HEK293 (cell line): ENCODE data around the gene PDK1.
A peak's percentile ranks its signal among the peaks of the same experiment; 100 is the strongest.

Experiments
- CTCF ChIA-PET: fragments of 350-600 bp; formaldehyde crosslinking; extraction: SDS; loops from one replicate; lab custom pipeline; 2021; ENCODE audit warnings: antibody characterized with exemption; lab: Yijun Ruan, JAX
- POLR2A ChIA-PET: fragments of 300-600 bp; formaldehyde crosslinking; extraction: SDS; loops from one replicate; lab custom pipeline; 2020; ENCODE audit warnings: antibody characterized with exemption, inconsistent platforms; lab: Yijun Ruan, JAX
- H3K27ac ChIP-seq: fragments of 200-500 bp; sonication (Bioruptor generic); 2 replicates; pipeline ENCODE4 v1.5.1; 2014; ENCODE audit warnings: low read depth, low read length, control low read depth, inconsistent platforms; ENCODE audit errors: extremely low read depth
- H3K36me3 ChIP-seq, 2 experiments: fragments of 200-500 bp in 1 of 2; sonication (Bioruptor generic) in 1 of 2; 1 replicate in 1 of 2; 2 replicates in 1 of 2; pipeline ENCODE4 v1.5.1; 2014 to 2017; ENCODE audit warnings: inconsistent platforms in 2 of 2, low read length in 2 of 2; ENCODE audit not compliant: control insufficient read depth in 2 of 2, insufficient read depth in 1 of 2
- H3K4me1 ChIP-seq: fragments of 200-500 bp; sonication (Bioruptor generic); 2 replicates; pipeline ENCODE4 v1.5.1; 2014; ENCODE audit warnings: mild to moderate bottlenecking, low read length, inconsistent platforms; ENCODE audit not compliant: control insufficient read depth, insufficient read depth
- H3K4me3 ChIP-seq: 2 replicates; pipeline ENCODE4 v1.5.1; 2011; ENCODE audit warnings: low read depth, mild to moderate bottlenecking, control low read depth, low read length, moderate library complexity
- H3K9me3 ChIP-seq: fragments of 200-500 bp; sonication (Bioruptor generic); 2 replicates; pipeline ENCODE4 v1.5.1; 2014; ENCODE audit warnings: low read depth, low read length, inconsistent platforms; ENCODE audit not compliant: control insufficient read depth, insufficient read depth
- GLIS1 ChIP-seq: fragments of 450-650 bp; formaldehyde crosslinking; IDR thresholded peaks from 2 replicates; pipeline ENCODE4 v1.5.1; 2016; ENCODE audit warnings: missing biosample characterization, missing genetic modification characterization
- GLIS2 ChIP-seq: fragments of 450-650 bp; formaldehyde crosslinking; IDR thresholded peaks from 2 replicates; pipeline ENCODE4 v1.5.1; 2016; ENCODE audit warnings: missing biosample characterization, missing genetic modification characterization
- KLF9 ChIP-seq: fragments of 450-650 bp; formaldehyde crosslinking; IDR thresholded peaks from 2 replicates; pipeline ENCODE4 v1.5.1; 2016; ENCODE audit warnings: missing biosample characterization, missing genetic modification characterization, low read depth
- MEIS1 ChIP-seq: sonication (generic); formaldehyde crosslinking; IDR thresholded peaks from 2 replicates; pipeline ENCODE4 v1.8.1; 2022; ENCODE audit warnings: missing genetic modification reagents, mild to moderate bottlenecking, borderline replicate concordance
- REPIN1 ChIP-seq: fragments of 450-650 bp; formaldehyde crosslinking; IDR thresholded peaks from 2 replicates; pipeline ENCODE4 v1.5.1; 2017; ENCODE audit warnings: missing biosample characterization, missing genetic modification characterization, low read depth
- SCRT2 ChIP-seq: fragments of 450-650 bp; formaldehyde crosslinking; IDR thresholded peaks from 2 replicates; pipeline ENCODE4 v1.5.1; 2016; ENCODE audit warnings: missing biosample characterization, missing genetic modification characterization
- SP3 ChIP-seq: fragments of 450-650 bp; formaldehyde crosslinking; IDR thresholded peaks from 2 replicates; pipeline ENCODE4 v1.5.1; 2016; ENCODE audit warnings: missing biosample characterization, missing genetic modification characterization
- SP7 ChIP-seq: fragments of 450-650 bp; formaldehyde crosslinking; IDR thresholded peaks from 2 replicates; pipeline ENCODE4 v1.5.1; 2016; ENCODE audit warnings: missing biosample characterization, missing genetic modification characterization
- ZIC2 ChIP-seq: fragments of 450-650 bp; formaldehyde crosslinking; IDR thresholded peaks from 2 replicates; pipeline ENCODE4 v1.5.1; 2016; ENCODE audit warnings: missing biosample characterization, missing genetic modification characterization
- ZNF121 ChIP-seq: fragments of 450-650 bp; formaldehyde crosslinking; IDR thresholded peaks from 2 replicates; pipeline ENCODE4 v1.5.1; 2016; ENCODE audit warnings: missing biosample characterization, missing genetic modification characterization
- ZNF146 ChIP-seq: fragments of 450-650 bp; formaldehyde crosslinking; IDR thresholded peaks from 2 replicates; pipeline ENCODE4 v1.5.1; 2016; ENCODE audit warnings: missing biosample characterization, missing genetic modification characterization
- ZNF24 ChIP-seq: fragments of 450-650 bp; formaldehyde crosslinking; IDR thresholded peaks from 2 replicates; pipeline ENCODE4 v1.5.1; 2016; ENCODE audit warnings: missing biosample characterization, missing genetic modification characterization
- ZNF248 ChIP-seq: fragments of 450-650 bp; formaldehyde crosslinking; IDR thresholded peaks from 2 replicates; pipeline ENCODE4 v1.5.1; 2017; ENCODE audit warnings: missing biosample characterization, missing genetic modification characterization
- ZNF596 ChIP-seq: fragments of 450-650 bp; IDR thresholded peaks from 2 replicates; pipeline ENCODE4 v1.5.0; 2018; ENCODE audit warnings: missing biosample characterization, mild to moderate bottlenecking, missing genetic modification characterization, moderate library complexity
- ZNF610 ChIP-seq: fragments of 450-650 bp; formaldehyde crosslinking; IDR thresholded peaks from 2 replicates; pipeline ENCODE4 v1.5.1; 2016; ENCODE audit warnings: missing biosample characterization, missing genetic modification characterization, borderline replicate concordance
- ZNF624 ChIP-seq: fragments of 450-650 bp; formaldehyde crosslinking; IDR thresholded peaks from 2 replicates; pipeline ENCODE4 v1.5.1; 2017; ENCODE audit warnings: missing biosample characterization, missing genetic modification characterization
- ZNF654 ChIP-seq: fragments of 450-650 bp; formaldehyde crosslinking; IDR thresholded peaks from 2 replicates; pipeline ENCODE4 v1.5.1; 2016; ENCODE audit warnings: low read depth, missing biosample characterization, missing genetic modification characterization
- ZNF776 ChIP-seq: fragments of 450-650 bp; formaldehyde crosslinking; IDR thresholded peaks from 2 replicates; pipeline ENCODE4 v1.5.0; 2017; ENCODE audit warnings: missing biosample characterization, missing genetic modification characterization, borderline replicate concordance
- ZNF777 ChIP-seq: fragments of 450-650 bp; formaldehyde crosslinking; IDR thresholded peaks from 2 replicates; pipeline ENCODE4 v1.5.1; 2017; ENCODE audit warnings: missing biosample characterization, missing genetic modification characterization, borderline replicate concordance
- ZNF791 ChIP-seq: fragments of 450-650 bp; formaldehyde crosslinking; IDR thresholded peaks from 2 replicates; pipeline ENCODE4 v1.5.1; 2016; ENCODE audit warnings: missing biosample characterization, missing genetic modification characterization
- ZNF843 ChIP-seq: fragments of 450-650 bp; formaldehyde crosslinking; IDR thresholded peaks from 2 replicates; pipeline ENCODE4 v1.5.1; 2016; ENCODE audit warnings: missing biosample characterization, missing genetic modification characterization
- TF ChIP-seq, protein P1 (sequence below): fragments of 450-650 bp; formaldehyde crosslinking; IDR thresholded peaks from 2 replicates; pipeline ENCODE4 v1.5.1; 2016; ENCODE audit warnings: missing biosample characterization, missing genetic modification characterization
- TF ChIP-seq, protein P2 (sequence below): fragments of 450-650 bp; formaldehyde crosslinking; IDR thresholded peaks from 2 replicates; pipeline ENCODE4 v1.5.1; 2016; ENCODE audit warnings: missing biosample characterization, missing genetic modification characterization
- TF ChIP-seq, protein P3 (sequence below): fragments of 450-650 bp; formaldehyde crosslinking; conservative IDR thresholded peaks from 2 replicates; pipeline ENCODE4 v1.5.1; 2016; ENCODE audit warnings: low read depth, missing biosample characterization, missing genetic modification characterization
- TF ChIP-seq, protein P4 (sequence below): fragments of 450-650 bp; formaldehyde crosslinking; IDR thresholded peaks from 2 replicates; pipeline ENCODE4 v1.5.1; 2016; ENCODE audit warnings: missing biosample characterization, missing genetic modification characterization
- TF ChIP-seq, protein P5 (sequence below): fragments of 450-650 bp; formaldehyde crosslinking; IDR thresholded peaks from 2 replicates; pipeline ENCODE4 v1.5.1; 2016; ENCODE audit warnings: missing biosample characterization, missing genetic modification characterization

Gene PDK1

DNA sequence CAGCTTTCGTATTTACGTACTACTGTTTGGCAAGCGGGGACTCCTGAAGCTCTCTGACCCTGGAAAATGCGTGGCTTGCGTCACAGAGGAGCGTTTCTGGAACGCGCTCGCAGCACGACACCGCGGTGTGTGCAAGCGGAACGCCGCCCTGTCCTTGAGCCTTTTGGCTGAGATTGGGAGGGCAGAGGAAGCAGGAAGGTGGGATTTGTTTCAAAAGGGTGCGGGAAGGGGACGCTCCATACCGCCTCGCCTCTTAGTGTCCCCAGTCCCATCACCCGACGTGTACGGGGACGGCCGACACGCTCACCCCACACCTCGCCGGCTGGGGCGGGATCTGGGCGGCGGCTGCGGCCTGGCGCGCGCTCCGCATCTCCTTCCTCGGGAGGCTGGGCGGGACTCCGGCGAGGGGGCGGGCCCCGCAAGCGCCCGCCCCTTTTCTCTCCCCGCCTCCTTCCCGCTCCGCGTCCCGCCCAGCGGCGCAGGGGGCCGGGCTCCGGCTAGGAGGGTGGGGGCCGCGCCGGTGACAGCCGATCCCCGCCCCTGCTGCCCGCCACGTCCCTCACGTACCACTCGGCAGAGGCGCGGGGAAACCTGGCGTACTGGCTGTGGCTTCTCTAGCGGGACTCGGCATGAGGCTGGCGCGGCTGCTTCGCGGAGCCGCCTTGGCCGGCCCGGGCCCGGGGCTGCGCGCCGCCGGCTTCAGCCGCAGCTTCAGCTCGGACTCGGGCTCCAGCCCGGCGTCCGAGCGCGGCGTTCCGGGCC, at the start of gene PDK1:
Gene PDK1 (plus strand): TSS at position 569 of the 762 bp plus-strand sequence. CDS start 61 bp downstream, at position 630.
- ChIA-PET POLR2A (interaction anchor here (0.6 to 2.0 kb wide), 3 partner anchors 10 to 1627 kb away, joined by 3 to 7 read pairs (median 3); partner anchors contain the start of gene GORASP2), CTCF (interaction anchor here (0.9 kb wide), 1 partner anchor 155 kb away, joined by 3 read pairs; no protein-coding TSS in a partner anchor)
- Histone ChIP-seq H3K27ac (peak within 1 kb of the TSS; percentile 94), H3K36me3 (peaks cover 6 to 8% of the 10 kb centered on the region in 2 experiments; a peak in 2 of 3 replicates), H3K4me3 (peak within 1 kb of the TSS; percentile 85), H3K4me1 (no peaks in the 10 kb centered on the region), H3K9me3 (no peaks in the 10 kb centered on the region)
- TF ChIP-seq ZNF654 (tag by site-specific recombination) (no peak), ZNF777 (tag by site-specific recombination) (peak; percentile 91; the same call in 1 of the 2 replicates), ZNF624 (no peak), ZNF24 (peak; percentile 65; the same call in 1 of the 2 replicates), ZNF121 (tag by site-specific recombination) (0 out of 2 replicates have a peak, but pooled peaks have one; percentile 26), ZNF146 (0 out of 2 replicates have a peak, but pooled peaks have one; percentile 29), SCRT2 (tag by site-specific recombination) (no peak), ZNF791 (tag by site-specific recombination) (no peak), ZNF610 (tag by site-specific recombination) (peak; percentile 87), REPIN1 (peak; percentile 53; the same call in 1 of the 2 replicates), ZIC2 (tag by site-specific recombination) (peak; percentile 58), ZNF776 (tag by site-specific recombination) (no peak), ZNF843 (tag by site-specific recombination) (peak; percentile 68; the same call in 1 of the 2 replicates), SP7 (peak; percentile 71), GLIS1 (peak; percentile 70), SP3 (tag by site-specific recombination) (peak; percentile 85), GLIS2 (tag by site-specific recombination) (peak; percentile 62), MEIS1 (CRISPR knock-in tag) (no peak), KLF9 (peak; percentile 59; the same call in 1 of the 2 replicates), ZNF248 (tag by site-specific recombination) (no peak), ZNF596 (tag by site-specific recombination) (0 out of 2 replicates have a peak, but pooled peaks have one; percentile 28)
- TF ChIP-seq, protein P1, sequence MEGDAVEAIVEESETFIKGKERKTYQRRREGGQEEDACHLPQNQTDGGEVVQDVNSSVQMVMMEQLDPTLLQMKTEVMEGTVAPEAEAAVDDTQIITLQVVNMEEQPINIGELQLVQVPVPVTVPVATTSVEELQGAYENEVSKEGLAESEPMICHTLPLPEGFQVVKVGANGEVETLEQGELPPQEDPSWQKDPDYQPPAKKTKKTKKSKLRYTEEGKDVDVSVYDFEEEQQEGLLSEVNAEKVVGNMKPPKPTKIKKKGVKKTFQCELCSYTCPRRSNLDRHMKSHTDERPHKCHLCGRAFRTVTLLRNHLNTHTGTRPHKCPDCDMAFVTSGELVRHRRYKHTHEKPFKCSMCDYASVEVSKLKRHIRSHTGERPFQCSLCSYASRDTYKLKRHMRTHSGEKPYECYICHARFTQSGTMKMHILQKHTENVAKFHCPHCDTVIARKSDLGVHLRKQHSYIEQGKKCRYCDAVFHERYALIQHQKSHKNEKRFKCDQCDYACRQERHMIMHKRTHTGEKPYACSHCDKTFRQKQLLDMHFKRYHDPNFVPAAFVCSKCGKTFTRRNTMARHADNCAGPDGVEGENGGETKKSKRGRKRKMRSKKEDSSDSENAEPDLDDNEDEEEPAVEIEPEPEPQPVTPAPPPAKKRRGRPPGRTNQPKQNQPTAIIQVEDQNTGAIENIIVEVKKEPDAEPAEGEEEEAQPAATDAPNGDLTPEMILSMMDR = 0 out of 2 replicates have a peak, but pooled peaks have one; percentile 43
- TF ChIP-seq, protein P2, sequence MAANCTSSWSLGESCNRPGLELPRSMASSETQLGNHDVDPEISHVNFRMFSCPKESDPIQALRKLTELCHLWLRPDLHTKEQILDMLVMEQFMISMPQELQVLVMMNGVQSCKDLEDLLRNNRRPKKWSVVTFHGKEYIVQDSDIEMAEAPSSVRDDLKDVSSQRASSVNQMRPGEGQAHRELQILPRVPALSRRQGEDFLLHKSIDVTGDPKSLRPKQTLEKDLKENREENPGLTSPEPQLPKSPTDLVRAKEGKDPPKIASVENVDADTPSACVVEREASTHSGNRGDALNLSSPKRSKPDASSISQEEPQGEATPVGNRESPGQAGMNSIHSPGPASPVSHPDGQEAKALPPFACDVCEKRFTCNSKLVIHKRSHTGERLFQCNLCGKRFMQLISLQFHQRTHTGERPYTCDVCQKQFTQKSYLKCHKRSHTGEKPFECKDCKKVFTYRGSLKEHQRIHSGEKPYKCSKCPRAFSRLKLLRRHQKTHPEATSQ (tag by site-specific recombination) = 0 out of 2 replicates have a peak, but pooled peaks have one; percentile 27
- TF ChIP-seq, protein P3, sequence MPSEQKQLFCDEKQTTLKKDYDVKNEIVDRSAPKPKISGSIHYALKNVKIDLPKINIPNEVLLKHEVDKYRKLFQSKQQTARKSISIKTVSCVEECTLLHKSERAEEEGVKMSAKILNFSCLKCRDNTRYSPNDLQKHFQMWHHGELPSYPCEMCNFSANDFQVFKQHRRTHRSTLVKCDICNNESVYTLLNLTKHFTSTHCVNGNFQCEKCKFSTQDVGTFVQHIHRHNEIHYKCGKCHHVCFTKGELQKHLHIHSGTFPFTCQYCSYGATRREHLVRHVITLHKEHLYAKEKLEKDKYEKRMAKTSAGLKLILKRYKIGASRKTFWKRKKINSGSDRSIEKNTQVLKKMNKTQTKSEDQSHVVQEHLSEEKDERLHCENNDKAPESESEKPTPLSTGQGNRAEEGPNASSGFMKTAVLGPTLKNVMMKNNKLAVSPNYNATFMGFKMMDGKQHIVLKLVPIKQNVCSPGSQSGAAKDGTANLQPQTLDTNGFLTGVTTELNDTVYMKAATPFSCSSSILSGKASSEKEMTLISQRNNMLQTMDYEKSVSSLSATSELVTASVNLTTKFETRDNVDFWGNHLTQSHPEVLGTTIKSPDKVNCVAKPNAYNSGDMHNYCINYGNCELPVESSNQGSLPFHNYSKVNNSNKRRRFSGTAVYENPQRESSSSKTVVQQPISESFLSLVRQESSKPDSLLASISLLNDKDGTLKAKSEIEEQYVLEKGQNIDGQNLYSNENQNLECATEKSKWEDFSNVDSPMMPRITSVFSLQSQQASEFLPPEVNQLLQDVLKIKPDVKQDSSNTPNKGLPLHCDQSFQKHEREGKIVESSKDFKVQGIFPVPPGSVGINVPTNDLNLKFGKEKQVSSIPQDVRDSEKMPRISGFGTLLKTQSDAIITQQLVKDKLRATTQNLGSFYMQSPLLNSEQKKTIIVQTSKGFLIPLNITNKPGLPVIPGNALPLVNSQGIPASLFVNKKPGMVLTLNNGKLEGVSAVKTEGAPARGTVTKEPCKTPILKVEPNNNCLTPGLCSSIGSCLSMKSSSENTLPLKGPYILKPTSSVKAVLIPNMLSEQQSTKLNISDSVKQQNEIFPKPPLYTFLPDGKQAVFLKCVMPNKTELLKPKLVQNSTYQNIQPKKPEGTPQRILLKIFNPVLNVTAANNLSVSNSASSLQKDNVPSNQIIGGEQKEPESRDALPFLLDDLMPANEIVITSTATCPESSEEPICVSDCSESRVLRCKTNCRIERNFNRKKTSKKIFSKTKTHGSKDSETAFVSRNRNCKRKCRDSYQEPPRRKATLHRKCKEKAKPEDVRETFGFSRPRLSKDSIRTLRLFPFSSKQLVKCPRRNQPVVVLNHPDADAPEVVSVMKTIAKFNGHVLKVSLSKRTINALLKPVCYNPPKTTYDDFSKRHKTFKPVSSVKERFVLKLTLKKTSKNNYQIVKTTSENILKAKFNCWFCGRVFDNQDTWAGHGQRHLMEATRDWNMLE (tag by site-specific recombination) = 0 out of 2 replicates have a peak, but pooled peaks have one; percentile 19
- TF ChIP-seq, protein P4, sequence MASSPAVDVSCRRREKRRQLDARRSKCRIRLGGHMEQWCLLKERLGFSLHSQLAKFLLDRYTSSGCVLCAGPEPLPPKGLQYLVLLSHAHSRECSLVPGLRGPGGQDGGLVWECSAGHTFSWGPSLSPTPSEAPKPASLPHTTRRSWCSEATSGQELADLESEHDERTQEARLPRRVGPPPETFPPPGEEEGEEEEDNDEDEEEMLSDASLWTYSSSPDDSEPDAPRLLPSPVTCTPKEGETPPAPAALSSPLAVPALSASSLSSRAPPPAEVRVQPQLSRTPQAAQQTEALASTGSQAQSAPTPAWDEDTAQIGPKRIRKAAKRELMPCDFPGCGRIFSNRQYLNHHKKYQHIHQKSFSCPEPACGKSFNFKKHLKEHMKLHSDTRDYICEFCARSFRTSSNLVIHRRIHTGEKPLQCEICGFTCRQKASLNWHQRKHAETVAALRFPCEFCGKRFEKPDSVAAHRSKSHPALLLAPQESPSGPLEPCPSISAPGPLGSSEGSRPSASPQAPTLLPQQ (tag by site-specific recombination) = 0 out of 2 replicates have a peak, but pooled peaks have one; percentile 78
- TF ChIP-seq, protein P5, sequence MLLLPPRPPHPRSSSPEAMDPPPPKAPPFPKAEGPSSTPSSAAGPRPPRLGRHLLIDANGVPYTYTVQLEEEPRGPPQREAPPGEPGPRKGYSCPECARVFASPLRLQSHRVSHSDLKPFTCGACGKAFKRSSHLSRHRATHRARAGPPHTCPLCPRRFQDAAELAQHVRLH = 0 out of 2 replicates have a peak, but pooled peaks have one; percentile 21
